OCI-LY1 (cell line): ENCODE data around the gene BLM.

Experiments
- H2AFZ ChIP-seq: fragments of 200-600 bp; sonication (generic), shearing (Covaris generic); 2 replicates; pipeline ENCODE4 v1.6.0; 2014; ENCODE audit warnings: antibody characterized with exemption, mild to moderate bottlenecking, low read length
- H3F3A ChIP-seq: fragments of 200-600 bp; sonication (generic), shearing (Covaris generic); 2 replicates; pipeline ENCODE4 v1.6.0; 2014; ENCODE audit warnings: mild to moderate bottlenecking, antibody characterized with exemption, low read length, moderate library complexity; ENCODE audit not compliant: insufficient read depth
- H3K27ac ChIP-seq: fragments of 200-600 bp; sonication (generic); 2 replicates; pipeline ENCODE4 v1.5.1; 2014; ENCODE audit warnings: low read length, mixed run types, mild to moderate bottlenecking, low read depth; ENCODE audit not compliant: poor library complexity, severe bottlenecking
- H3K27me3 ChIP-seq: fragments of 200-600 bp; sonication (generic); 2 replicates; pipeline ENCODE4 v1.6.0; 2014; ENCODE audit warnings: antibody characterized with exemption, mild to moderate bottlenecking, low read length, moderate library complexity; ENCODE audit not compliant: insufficient read depth
- H3K36me3 ChIP-seq: fragments of 200-600 bp; sonication (generic); 2 replicates; pipeline ENCODE4 v1.6.1; 2014; ENCODE audit warnings: mild to moderate bottlenecking, antibody characterized with exemption, low read length, moderate library complexity, mixed read lengths; ENCODE audit not compliant: insufficient read depth
- H3K4me1 ChIP-seq: fragments of 200-600 bp; sonication (generic); 2 replicates; pipeline ENCODE4 v1.5.1; 2014; ENCODE audit warnings: mild to moderate bottlenecking, low read length, moderate library complexity; ENCODE audit not compliant: insufficient read depth, severe bottlenecking
- H3K4me2 ChIP-seq: fragments of 200-600 bp; sonication (generic), shearing (Covaris generic); 2 replicates; pipeline ENCODE4 v1.6.1; 2014; ENCODE audit warnings: low read length
- H3K4me3 ChIP-seq: fragments of 200-600 bp; sonication (generic); 2 replicates; pipeline ENCODE4 v1.5.1; 2014; ENCODE audit warnings: low read length, low read depth, mild to moderate bottlenecking, mixed read lengths; ENCODE audit not compliant: poor library complexity, severe bottlenecking
- H3K79me2 ChIP-seq: fragments of 200-600 bp; shearing (Covaris generic); 2 replicates; pipeline ENCODE4 v1.6.1; 2016; ENCODE audit warnings: mixed run types, low read length, mixed read lengths; ENCODE audit not compliant: insufficient read depth
- H3K9ac ChIP-seq: fragments of 200-600 bp; sonication (generic), shearing (Covaris generic); 2 replicates; pipeline ENCODE4 v1.6.1; 2014; ENCODE audit warnings: mild to moderate bottlenecking, low read length, mixed read lengths
- H3K9me2 ChIP-seq: fragments of 200-600 bp; sonication (generic), shearing (Covaris generic); 2 replicates; pipeline ENCODE4 v1.6.1; 2014; ENCODE audit warnings: low read depth, mild to moderate bottlenecking, low read length, mixed read lengths
- H3K9me3 ChIP-seq: fragments of 200-600 bp; shearing (Covaris generic); 2 replicates; pipeline ENCODE4 v1.6.1; 2014; ENCODE audit warnings: low read length, mixed read lengths
- H4K20me1 ChIP-seq: fragments of 200-600 bp; sonication (generic), shearing (Covaris generic); 2 replicates; pipeline ENCODE4 v1.6.0; 2016; ENCODE audit warnings: mild to moderate bottlenecking, low read length; ENCODE audit not compliant: insufficient read depth
- EZH2 ChIP-seq: fragments of 200-600 bp; sonication (generic), shearing (Covaris generic); IDR thresholded peaks from 2 replicates; pipeline ENCODE4 v1.8.0; 2017; ENCODE audit warnings: borderline replicate concordance, mixed run types, mild to moderate bottlenecking, antibody characterized with exemption, low read length, moderate library complexity, mixed read lengths
- TF ChIP-seq, protein P1 (sequence below): fragments of 200-600 bp; sonication (generic), shearing (Covaris generic); IDR thresholded peaks from 2 replicates; pipeline ENCODE4 v1.5.1; 2017; ENCODE audit warnings: mild to moderate bottlenecking, antibody characterized with exemption, low read length, moderate library complexity, mixed read lengths

Gene BLM

DNA sequence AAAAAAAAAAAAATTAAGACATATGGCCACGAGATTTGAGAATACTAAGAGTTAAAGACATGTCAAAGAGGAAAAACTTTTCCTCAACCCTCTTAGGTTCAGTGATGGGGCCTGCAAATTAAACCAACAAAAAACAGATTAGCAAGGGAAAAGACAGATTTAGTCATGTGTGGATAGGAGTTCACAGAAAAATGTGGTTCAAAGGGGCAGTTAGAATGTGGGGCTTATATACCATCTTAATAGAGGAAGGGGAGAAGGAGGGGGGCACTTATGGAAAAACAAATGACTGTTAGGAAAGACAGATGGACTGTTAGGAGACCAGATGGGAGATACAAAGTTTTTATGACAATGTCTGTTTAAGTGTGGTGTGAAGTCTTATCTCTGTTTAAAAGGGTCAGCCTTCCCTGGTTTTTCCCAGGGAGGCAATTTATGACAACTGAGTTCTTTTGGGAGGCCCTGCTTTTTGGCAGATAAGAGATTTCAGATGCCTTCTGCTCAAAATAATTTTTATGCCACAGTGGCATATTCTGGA lies 82.6 kb downstream of the BLM start:
- Histone ChIP-seq H3K4me2 (no peak overlapping the region), H3K9me3 (no peaks in the 10 kb centered on the region), H3K36me3 (peaks cover 58% of the 10 kb centered on the region), H3K27ac (no peak overlapping the region), H3K4me3 (no peak overlapping the region), H3K27me3 (no peaks in the 10 kb centered on the region), H3K4me1 (no peaks in the 10 kb centered on the region), H3K79me2 (no peaks in the 10 kb centered on the region), H3K9me2 (no peaks in the 10 kb centered on the region), H3K9ac (no peak overlapping the region), H2AFZ (no peak overlapping the region), H3F3A (no peaks in the 10 kb centered on the region), H4K20me1 (no peaks in the 10 kb centered on the region)
- TF ChIP-seq, protein P1, sequence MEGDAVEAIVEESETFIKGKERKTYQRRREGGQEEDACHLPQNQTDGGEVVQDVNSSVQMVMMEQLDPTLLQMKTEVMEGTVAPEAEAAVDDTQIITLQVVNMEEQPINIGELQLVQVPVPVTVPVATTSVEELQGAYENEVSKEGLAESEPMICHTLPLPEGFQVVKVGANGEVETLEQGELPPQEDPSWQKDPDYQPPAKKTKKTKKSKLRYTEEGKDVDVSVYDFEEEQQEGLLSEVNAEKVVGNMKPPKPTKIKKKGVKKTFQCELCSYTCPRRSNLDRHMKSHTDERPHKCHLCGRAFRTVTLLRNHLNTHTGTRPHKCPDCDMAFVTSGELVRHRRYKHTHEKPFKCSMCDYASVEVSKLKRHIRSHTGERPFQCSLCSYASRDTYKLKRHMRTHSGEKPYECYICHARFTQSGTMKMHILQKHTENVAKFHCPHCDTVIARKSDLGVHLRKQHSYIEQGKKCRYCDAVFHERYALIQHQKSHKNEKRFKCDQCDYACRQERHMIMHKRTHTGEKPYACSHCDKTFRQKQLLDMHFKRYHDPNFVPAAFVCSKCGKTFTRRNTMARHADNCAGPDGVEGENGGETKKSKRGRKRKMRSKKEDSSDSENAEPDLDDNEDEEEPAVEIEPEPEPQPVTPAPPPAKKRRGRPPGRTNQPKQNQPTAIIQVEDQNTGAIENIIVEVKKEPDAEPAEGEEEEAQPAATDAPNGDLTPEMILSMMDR, result no peak
- TF ChIP-seq EZH2, result no peak

DNA sequence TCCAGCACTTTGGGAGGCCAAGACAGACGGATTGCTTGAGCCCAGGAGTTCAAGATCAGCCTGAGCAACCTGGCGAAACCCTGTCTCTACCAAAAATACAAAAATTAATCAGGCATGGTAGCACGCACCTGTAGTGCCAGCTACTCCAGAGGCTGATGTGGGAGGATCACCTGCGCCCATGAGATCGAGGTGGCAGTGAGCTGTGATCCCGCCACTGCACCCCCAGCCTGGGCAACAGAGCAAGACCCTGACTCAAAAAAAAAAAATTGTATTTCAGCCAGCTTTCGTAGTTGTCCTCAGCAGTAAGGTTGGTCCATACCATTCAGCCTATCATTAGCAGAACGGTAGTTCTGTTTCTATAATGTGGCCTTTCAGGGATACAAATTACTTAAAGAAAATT lies 84.7 kb downstream of the BLM start:
- Histone ChIP-seq H3K9me2 (no peaks in the 10 kb centered on the region), H3K27ac (no peak overlapping the region), H3K4me1 (no peaks in the 10 kb centered on the region), H3K4me3 (no peak overlapping the region), H2AFZ (no peak overlapping the region), H3K4me2 (no peak overlapping the region), H3K9ac (no peak overlapping the region), H3F3A (no peaks in the 10 kb centered on the region), H3K79me2 (no peaks in the 10 kb centered on the region), H3K36me3 (peaks cover 54% of the 10 kb centered on the region), H3K27me3 (no peaks in the 10 kb centered on the region), H3K9me3 (no peaks in the 10 kb centered on the region), H4K20me1 (no peaks in the 10 kb centered on the region)
- no peak for TF ChIP-seq EZH2
- TF ChIP-seq, protein P1, result no peak

GRCh38 chr15:90807074-90807785 lies 90.1 kb downstream of the BLM start:
- Histone ChIP-seq H3K9me3 (no peaks in the 10 kb centered on the region), H3K4me2 (no peak overlapping the region), H3K27me3 (no peaks in the 10 kb centered on the region), H3K79me2 (no peaks in the 10 kb centered on the region), H3F3A (no peaks in the 10 kb centered on the region), H3K9me2 (no peaks in the 10 kb centered on the region), H3K27ac (no peak overlapping the region), H3K4me1 (peaks cover 3% of the 10 kb centered on the region), H3K9ac (no peak overlapping the region), H3K36me3 (peaks cover 78% of the 10 kb centered on the region), H4K20me1 (no peaks in the 10 kb centered on the region), H2AFZ (no peak overlapping the region), H3K4me3 (no peak overlapping the region)
- no peak for TF ChIP-seq EZH2
- TF ChIP-seq, protein P1, result no peak
